HepG2 (cell line): Measurements from ENCODE around the gene CCDC122. TPM values are rescaled to one million over a fixed set of nuclear protein-coding genes. Genes with fewer than 3 reads are reported as not detected.

Experiments
- CEBPG ChIP-seq: IDR thresholded peaks from 2 replicates; pipeline ENCODE4 v1.6.1; 2016
- DPF2 ChIP-seq: sonication (generic); formaldehyde crosslinking; IDR thresholded peaks from 2 replicates; pipeline ENCODE4 v1.4.0; 2020; ENCODE audit warnings: mild to moderate bottlenecking, low read depth, missing genetic modification reagents, borderline replicate concordance
- GLMP ChIP-seq: sonication (generic); formaldehyde crosslinking; IDR thresholded peaks from 2 replicates; pipeline ENCODE4 v1.9.0; 2021; ENCODE audit warnings: missing genetic modification reagents, mild to moderate bottlenecking, borderline replicate concordance
- GTF3A ChIP-seq: sonication (generic); formaldehyde crosslinking; conservative IDR thresholded peaks from 2 replicates; pipeline ENCODE4 v1.4.0; 2020; ENCODE audit warnings: mild to moderate bottlenecking, missing genetic modification reagents
- HOXA5 ChIP-seq: sonication (generic); formaldehyde crosslinking; IDR thresholded peaks from 2 replicates; pipeline ENCODE4 v1.4.0; 2020; ENCODE audit warnings: missing genetic modification reagents
- MIER2 ChIP-seq: IDR thresholded peaks from 2 replicates; pipeline ENCODE4 v1.6.1; 2016; ENCODE audit warnings: missing biosample characterization, missing genetic modification reagents
- MYPOP ChIP-seq: sonication (generic); formaldehyde crosslinking; IDR thresholded peaks from 2 replicates; pipeline ENCODE4 v1.8.1; 2023; ENCODE audit warnings: mild to moderate bottlenecking, moderate library complexity, missing genetic modification reagents
- NBN ChIP-seq: fragments of 450-650 bp; conservative IDR thresholded peaks from 2 replicates; pipeline ENCODE4 v1.6.1; 2017
- NCOA2 ChIP-seq: sonication (generic); formaldehyde crosslinking; IDR thresholded peaks from 2 replicates; pipeline ENCODE4 v1.8.0; 2022; ENCODE audit warnings: inconsistent platforms
- NR2F6 ChIP-seq, 2 experiments: IDR thresholded peaks; 2 replicates each; pipeline ENCODE4 v1.6.1; 2016; ENCODE audit warnings: antibody characterized with exemption in 1 of 2, mild to moderate bottlenecking in 1 of 2
- PATZ1 ChIP-seq: sonication (generic); formaldehyde crosslinking; IDR thresholded peaks from 2 replicates; pipeline ENCODE4 v1.4.0; 2020; ENCODE audit warnings: missing genetic modification reagents
- SIN3B ChIP-seq: fragments of 150-350 bp; IDR thresholded peaks from 2 replicates; pipeline ENCODE4 v1.6.1; 2014; ENCODE audit warnings: low read length
- SOX13 ChIP-seq, 3 experiments: fragments of 450-650 bp in 1 of 3; sonication (generic) in 1 of 3; formaldehyde crosslinking in 1 of 3; IDR thresholded peaks in 2 of 3; conservative IDR thresholded peaks in 1 of 3; 2 replicates each; pipeline versions ENCODE4 v1.5.0 to v1.6.1; 2016 to 2020; ENCODE audit warnings: antibody characterized with exemption in 1 of 3, mild to moderate bottlenecking in 1 of 3, missing compliant biosample characterization in 1 of 3, missing genetic modification reagents in 1 of 3, moderate library complexity in 1 of 3
- SOX6 ChIP-seq, 2 experiments: fragments of 450-650 bp in 1 of 2; sonication (generic) in 1 of 2; formaldehyde crosslinking in 1 of 2; IDR thresholded peaks; 2 replicates each; pipeline versions ENCODE4 v1.4.0 to v1.6.1; 2017 to 2020; ENCODE audit warnings: antibody characterized with exemption in 1 of 2, mild to moderate bottlenecking in 1 of 2, missing genetic modification reagents in 1 of 2
- THAP8 ChIP-seq: sonication (generic); formaldehyde crosslinking; IDR thresholded peaks from 2 replicates; pipeline ENCODE4 v1.5.1; 2020; ENCODE audit warnings: missing genetic modification reagents, mild to moderate bottlenecking, borderline replicate concordance
- ZC3H13 ChIP-seq: sonication (generic); formaldehyde crosslinking; IDR thresholded peaks from 2 replicates; pipeline ENCODE4 v1.8.1; 2023; ENCODE audit warnings: mild to moderate bottlenecking, missing genetic modification reagents, moderate library complexity
- ZHX1 ChIP-seq: sonication (generic); formaldehyde crosslinking; IDR thresholded peaks from 2 replicates; pipeline ENCODE4 v1.8.1; 2022; ENCODE audit warnings: low read depth, mild to moderate bottlenecking, missing genetic modification reagents
- ZNF138 ChIP-seq: sonication (generic); formaldehyde crosslinking; IDR thresholded peaks from 2 replicates; pipeline ENCODE4 v1.5.0; 2020; ENCODE audit warnings: mild to moderate bottlenecking, low read depth, missing genetic modification reagents
- ZNF503 ChIP-seq: sonication (generic); formaldehyde crosslinking; IDR thresholded peaks from 2 replicates; pipeline ENCODE4 v1.4.0; 2020; ENCODE audit warnings: missing genetic modification reagents
- polyA plus RNA-seq, 8 experiments: library from polyadenylated mRNA; depleted of rRNA in 3 of 8; stranded (reverse) in 7 of 8; unstranded in 1 of 8; fragments of >200 nt; fragmentation: Illumina TruSeq in 4 of 8; extraction: Trizol in 4 of 8; gene quantifications; 2 replicates each; pipeline versions ENCODE4 v1.2.1 to v1.2.3, GENCODE V29; 2011 to 2016; ENCODE audit warnings: low read depth in 4 of 8, missing spikeins in 1 of 8, mixed read lengths in 1 of 8; ENCODE audit not compliant: insufficient read depth in 1 of 8
- total RNA-seq, 5 experiments: library from RNA; depleted of rRNA; stranded (reverse); fragments of >200 nt; fragmentation: Illumina TruSeq; extraction: Trizol; gene quantifications; 2 replicates each; pipeline ENCODE4 v1.2.3, GENCODE V29; 2016; ENCODE audit warnings: low read depth in 1 of 5

The CCDC122 gene
- total and polyA plus RNA-seq, 2 of the 13 experiments (the other 11 are each of a cell fraction or from before 2014, with no cell fraction given) = 0.32 to 3.5 TPM

- no peak for TF ChIP-seq GLMP (CRISPR knock-in tag)
- no peak for TF ChIP-seq ZNF138 (CRISPR knock-in tag)
- no peak for TF ChIP-seq MYPOP (CRISPR knock-in tag)
- TF ChIP-seq GTF3A (CRISPR knock-in tag) = no peak
- TF ChIP-seq DPF2 (CRISPR knock-in tag) = no peak
- no peak for TF ChIP-seq NBN
- no peak for TF ChIP-seq ZNF503 (CRISPR knock-in tag)
- no peak for TF ChIP-seq ZHX1 (CRISPR knock-in tag)
- TF ChIP-seq PATZ1 (CRISPR knock-in tag) = no peak
- no peak for TF ChIP-seq NR2F6 (IDR thresholded peaks at IDR 0.05)
- TF ChIP-seq NR2F6 (CRISPR knock-in tag; IDR thresholded peaks at IDR 0.05) = no peak
- TF ChIP-seq MIER2 (CRISPR knock-in tag) = no peak
- TF ChIP-seq ZC3H13 = no peak
- no peak for TF ChIP-seq SIN3B
- TF ChIP-seq THAP8 (CRISPR knock-in tag) = no peak
- no peak for TF ChIP-seq HOXA5 (CRISPR knock-in tag)
- 0 out of 2 replicates have a peak, but pooled peaks have one; percentile 34 for TF ChIP-seq NCOA2 (CRISPR knock-in tag)
- TF ChIP-seq SOX13 (IDR thresholded peaks at IDR 0.05) = no peak
- peak in 1 of 2 experiments; percentile 85; a peak in 2 of 4 replicates for TF ChIP-seq SOX13 (CRISPR knock-in tag; conservative IDR thresholded peaks at IDR 0.05 in 1 of 2, IDR thresholded peaks at IDR 0.05 in 1 of 2)
- no peak for TF ChIP-seq SOX6 (IDR thresholded peaks at IDR 0.05)
- peak; percentile 56; the same call in 1 of the 2 replicates for TF ChIP-seq SOX6 (CRISPR knock-in tag; IDR thresholded peaks at IDR 0.05)
- peak; percentile 49 for TF ChIP-seq CEBPG (CRISPR knock-in tag)
These were observed 31.4 kb downstream of the CCDC122 start (continued) for GRCh38 chr13:43848001-43848649.
